Urothelium cell line (cell line): ENCODE data around the gene MRGPRX2.

ENCODE experiments used
- DNase-seq: peaks from one replicate; pipeline ENCODE4 v3.0.0; 2011; ENCODE audit warnings: low spot score, mixed read lengths
- FAIRE-seq: peaks from 2 replicates; lab custom pipeline; 2011; peaks lifted over from hg19 to GRCh38; lab: Jason Lieb, UNC

Gene MRGPRX2

GRCh38 chr11:19076744-19077589, 16.4 kb upstream of the MRGPRX2 start:
- FAIRE-seq (no peak), DNase-seq (peak; percentile 69)

GRCh38 chr11:19075636-19076035, 15.1 kb upstream of the MRGPRX2 start:
- FAIRE-seq (no peak), DNase-seq (no peak)

GRCh38 chr11:19073454-19074415, 13.2 kb upstream of the MRGPRX2 start:
- DNase-seq (no peak), FAIRE-seq (no peak)

GRCh38 chr11:19072464-19072863, 11.9 kb upstream of the MRGPRX2 start:
- FAIRE-seq (no peak), DNase-seq (no peak)

- FAIRE-seq, result no peak
- DNase-seq, result peak; percentile 82
Measured at GRCh38 chr11:19071255-19071654, 10.7 kb upstream of the MRGPRX2 start.

- no peak for DNase-seq
- no peak for FAIRE-seq
Measured at GRCh38 chr11:19059833-19060232, 684 bp downstream of the MRGPRX2 start.

GRCh38 chr11:19055905-19056304, 4.6 kb downstream of the MRGPRX2 start:
- DNase-seq, result no peak
- no peak for FAIRE-seq

- no peak for FAIRE-seq
- no peak for DNase-seq
Measured at GRCh38 chr11:19055016-19055415, 5.5 kb downstream of the MRGPRX2 start.

- DNase-seq (no peak), FAIRE-seq (no peak)
Measured at GRCh38 chr11:19053909-19054308, 6.6 kb downstream of the MRGPRX2 start.

GRCh38 chr11:19050281-19050680, 10.2 kb downstream of the MRGPRX2 start:
- no peak for FAIRE-seq
- DNase-seq, result no peak

GRCh38 chr11:19049351-19049750, 11.2 kb downstream of the MRGPRX2 start:
- DNase-seq, result no peak
- FAIRE-seq, result no peak

GRCh38 chr11:19040051-19040450, 20.5 kb downstream of the MRGPRX2 start:
- DNase-seq (no peak), FAIRE-seq (no peak)

GRCh38 chr11:19039409-19039808, 21.1 kb downstream of the MRGPRX2 start:
- FAIRE-seq (no peak), DNase-seq (no peak)

GRCh38 chr11:19032990-19033389, 27.5 kb downstream of the MRGPRX2 start:
- DNase-seq (no peak), FAIRE-seq (no peak)

- peak; percentile 84 for DNase-seq
- peak; percentile 55 for FAIRE-seq
Measured at GRCh38 chr11:19027829-19028595, 32.5 kb downstream of the MRGPRX2 start.

GRCh38 chr11:19026862-19027261, 33.7 kb downstream of the MRGPRX2 start:
- no peak for FAIRE-seq
- no peak for DNase-seq

GRCh38 chr11:19025481-19026406, 34.8 kb downstream of the MRGPRX2 start:
- FAIRE-seq (peak; percentile 42), DNase-seq (peak; percentile 38)

GRCh38 chr11:19020831-19021230, 39.7 kb downstream of the MRGPRX2 start:
- no peak for FAIRE-seq
- DNase-seq, result no peak

GRCh38 chr11:19018901-19019300, 41.6 kb downstream of the MRGPRX2 start:
- DNase-seq (peak; percentile 23), FAIRE-seq (no peak)
